Measurements from ENCODE around the gene NFIB. TPM values are rescaled to one million over a fixed set of nuclear protein-coding genes. Genes with fewer than 3 reads are reported as not detected.

The NFIB gene
- total and polyA plus RNA-seq, 2 donors (not counting 3 experiments of a cell fraction or from before 2014, with no cell fraction given): 26.4 to 174 TPM

GRCh38 chr9:14339746-14340145, 25.8 kb upstream of the NFIB start:
- Histone ChIP-seq H3K79me2 (ENCODE audit: control insufficient read depth, insufficient read depth, low read length) (no peaks in the 10 kb centered on the region), H3K9ac (replicated peaks; ENCODE audit: extremely low read depth, insufficient read depth, low read length) (no peak overlapping the region), H4K20me1 (replicated peaks; ENCODE audit: control insufficient read depth, extremely low read depth, insufficient read depth, low read length) (no peaks in the 10 kb centered on the region), H3K4me3 (replicated peaks in 1 of 3; ENCODE audit: insufficient read depth in 1 of 3, low read depth in 1 of 3, low read length in 3 of 3) (no peak overlapping the region), H3K9me3 (replicated peaks; ENCODE audit: control insufficient read depth, insufficient read depth, low read length) (no peaks in the 10 kb centered on the region), H3K4me2 (ENCODE audit: insufficient read depth, low read length) (no peak overlapping the region), H3K27ac (ENCODE audit: insufficient read depth, low read depth, low read length) (no peak overlapping the region), H3K36me3 (ENCODE audit: control insufficient read depth in 2 of 2, extremely low read depth in 1 of 2, insufficient read depth in 2 of 2, low read length in 2 of 2) (no peaks in the 10 kb centered on the region), H2AFZ (ENCODE audit: low read depth, low read length) (no peak overlapping the region), H3K27me3 (ENCODE audit: control insufficient read depth in 2 of 2, insufficient read depth in 2 of 2, low read length in 2 of 2) (no peaks in the 10 kb centered on the region), H3K4me1 (ENCODE audit: control insufficient read depth, extremely low read depth, insufficient read depth, low read length) (peaks cover 15% of the 10 kb centered on the region), H3K9me1 (replicated peaks; ENCODE audit: control insufficient read depth, extremely low read depth, insufficient read depth, low read length) (no peaks in the 10 kb centered on the region)
- POLR2A ChIA-PET: no interaction called here
- DNase-seq (ENCODE audit: low read depth, low spot score) (no peak), FAIRE-seq (no peak)
- BruUV-seq (replicated peaks): no TSS peak
- intact Hi-C loops (cut with micrococcal nuclease): no loop called here
- dilution Hi-C loops (cut with MboI; ENCODE audit: extremely low pct_ligation_motif_present, low sequenced_read_pairs): no loop called here
- CTCF ChIA-PET: interaction anchor here (1.5 to 2.2 kb wide), 2 partner anchors 14 to 60 kb away, joined by 4 to 6 read pairs; no protein-coding TSS in a partner anchor
- TF ChIP-seq JUN (IDR thresholded peaks at IDR 0.05; ENCODE audit: borderline replicate concordance, insufficient read depth, insufficient read length, low read depth): no peak
- no peak for TF ChIP-seq POLR2A (IDR thresholded peaks at IDR 0.05; ENCODE audit: low read depth, low read length)
- no peak for TF ChIP-seq CTCF (IDR thresholded peaks at IDR 0.05; ENCODE audit: extremely low read depth in 1 of 2, insufficient read depth in 1 of 2, low read depth in 1 of 2, low read length in 2 of 2)
- TF ChIP-seq GATA2 (IDR thresholded peaks at IDR 0.05; ENCODE audit: insufficient read depth, insufficient read length, low read depth, low read length): no peak
- TF ChIP-seq POLR2AphosphoS5 (IDR thresholded peaks at IDR 0.05; ENCODE audit: insufficient read depth, low read depth, low read length): no peak
- no peak for TF ChIP-seq FOS (IDR thresholded peaks at IDR 0.05; ENCODE audit: borderline replicate concordance, insufficient read depth, low read length)
- no peak for TF ChIP-seq EZH2 (IDR thresholded peaks at IDR 0.05; ENCODE audit: borderline replicate concordance, low read depth, low read length, severe bottlenecking)
- no peak for TF ChIP-seq MAX (IDR thresholded peaks at IDR 0.05; ENCODE audit: insufficient read depth, insufficient read length)
- no peak for TF ChIP-seq MYC (IDR thresholded peaks at IDR 0.05; ENCODE audit: low read depth, low read length)

Data from endothelial cell of umbilical vein (primary cell).